Neuron (in vitro differentiated cells): Measurements from ENCODE around the gene PCSK6.

Experiments
- H2AFZ ChIP-seq: one replicate; pipeline ENCODE4 v1.6.1; 2013; ENCODE audit warnings: low read depth, mild to moderate bottlenecking, inconsistent platforms, low read length, moderate library complexity
- H3K27me3 ChIP-seq: one replicate; pipeline ENCODE4 v1.6.1; 2013; ENCODE audit warnings: low read length; ENCODE audit not compliant: insufficient read depth
- H3K36me3 ChIP-seq: one replicate; pipeline ENCODE4 v1.6.1; 2013; ENCODE audit warnings: low read length; ENCODE audit not compliant: insufficient read depth
- H3K4me1 ChIP-seq: one replicate; pipeline ENCODE4 v1.6.1; 2013; ENCODE audit warnings: low read length; ENCODE audit not compliant: insufficient read depth
- H3K4me3 ChIP-seq: 2 replicates; pipeline ENCODE4 v1.5.1; 2013; ENCODE audit warnings: mild to moderate bottlenecking, low read length, moderate library complexity
- H3K9me3 ChIP-seq: one replicate; pipeline ENCODE4 v1.6.1; 2013; ENCODE audit warnings: low read length

Gene PCSK6

GRCh38 chr15:101453123-101454120, 36.1 kb downstream of the PCSK6 start:
- Histone ChIP-seq H3K4me3 (no peak overlapping the region), H3K27me3 (no peaks in the 10 kb centered on the region), H2AFZ (no peak overlapping the region), H3K9me3 (no peaks in the 10 kb centered on the region), H3K4me1 (peaks cover 9% of the 10 kb centered on the region), H3K36me3 (no peaks in the 10 kb centered on the region)

- Histone ChIP-seq H2AFZ (no peak overlapping the region), H3K36me3 (no peaks in the 10 kb centered on the region), H3K27me3 (no peaks in the 10 kb centered on the region), H3K4me1 (peaks cover 8% of the 10 kb centered on the region), H3K4me3 (no peak overlapping the region), H3K9me3 (no peaks in the 10 kb centered on the region)
These were observed 36.9 kb downstream of the PCSK6 start for GRCh38 chr15:101452572-101452971.

DNA sequence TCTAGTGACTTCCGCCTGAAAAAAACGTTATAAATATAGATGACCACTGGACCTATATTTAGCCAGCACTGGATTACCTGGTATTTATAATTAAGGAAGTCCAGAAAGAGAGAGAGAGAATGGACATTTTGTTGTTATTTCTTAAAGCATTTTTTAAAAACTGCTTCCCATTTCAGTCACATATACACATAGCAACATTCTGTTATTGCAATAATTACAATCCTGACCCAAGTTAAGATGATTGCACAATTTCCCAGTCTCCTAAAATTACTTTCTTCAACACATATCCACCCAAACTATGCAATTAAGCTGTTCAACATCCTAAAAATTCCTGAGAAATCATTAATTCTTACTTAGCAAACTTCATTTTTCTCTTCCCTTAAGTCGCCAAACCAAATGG, 37.7 kb downstream of the PCSK6 start:
- Histone ChIP-seq H3K27me3 (no peaks in the 10 kb centered on the region), H3K4me3 (no peak overlapping the region), H2AFZ (no peak overlapping the region), H3K9me3 (no peaks in the 10 kb centered on the region), H3K4me1 (peaks cover 8% of the 10 kb centered on the region), H3K36me3 (no peaks in the 10 kb centered on the region)

DNA sequence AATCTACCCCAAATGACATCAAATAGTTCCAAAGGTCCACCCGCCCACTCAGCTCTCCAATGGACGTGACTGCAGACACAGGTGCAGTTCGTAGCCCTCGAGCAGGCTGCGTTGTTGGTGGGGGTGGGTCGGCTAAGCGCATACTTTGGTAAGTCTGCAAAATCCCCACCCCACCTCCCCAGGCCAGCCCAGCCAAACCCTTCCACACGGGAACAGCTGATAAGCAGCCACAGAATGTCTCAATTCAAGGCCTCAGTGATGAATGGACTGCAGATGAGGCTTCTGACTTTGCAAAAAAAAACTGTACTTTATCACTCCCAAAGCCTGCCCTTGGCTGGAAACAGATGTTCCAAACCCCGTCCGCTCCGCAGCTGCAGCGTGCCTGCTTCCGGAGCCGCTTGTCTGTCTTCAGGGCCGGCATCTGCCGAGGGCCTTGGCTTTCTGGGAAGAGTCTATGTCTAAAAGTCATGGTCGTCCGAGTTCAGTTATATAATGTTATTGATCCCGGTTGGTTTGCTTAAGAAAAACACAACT, 38.2 kb downstream of the PCSK6 start:
- Histone ChIP-seq H3K9me3 (no peaks in the 10 kb centered on the region), H3K27me3 (no peaks in the 10 kb centered on the region), H2AFZ (no peak overlapping the region), H3K4me3 (no peak overlapping the region), H3K36me3 (no peaks in the 10 kb centered on the region), H3K4me1 (peaks cover 11% of the 10 kb centered on the region)

DNA sequence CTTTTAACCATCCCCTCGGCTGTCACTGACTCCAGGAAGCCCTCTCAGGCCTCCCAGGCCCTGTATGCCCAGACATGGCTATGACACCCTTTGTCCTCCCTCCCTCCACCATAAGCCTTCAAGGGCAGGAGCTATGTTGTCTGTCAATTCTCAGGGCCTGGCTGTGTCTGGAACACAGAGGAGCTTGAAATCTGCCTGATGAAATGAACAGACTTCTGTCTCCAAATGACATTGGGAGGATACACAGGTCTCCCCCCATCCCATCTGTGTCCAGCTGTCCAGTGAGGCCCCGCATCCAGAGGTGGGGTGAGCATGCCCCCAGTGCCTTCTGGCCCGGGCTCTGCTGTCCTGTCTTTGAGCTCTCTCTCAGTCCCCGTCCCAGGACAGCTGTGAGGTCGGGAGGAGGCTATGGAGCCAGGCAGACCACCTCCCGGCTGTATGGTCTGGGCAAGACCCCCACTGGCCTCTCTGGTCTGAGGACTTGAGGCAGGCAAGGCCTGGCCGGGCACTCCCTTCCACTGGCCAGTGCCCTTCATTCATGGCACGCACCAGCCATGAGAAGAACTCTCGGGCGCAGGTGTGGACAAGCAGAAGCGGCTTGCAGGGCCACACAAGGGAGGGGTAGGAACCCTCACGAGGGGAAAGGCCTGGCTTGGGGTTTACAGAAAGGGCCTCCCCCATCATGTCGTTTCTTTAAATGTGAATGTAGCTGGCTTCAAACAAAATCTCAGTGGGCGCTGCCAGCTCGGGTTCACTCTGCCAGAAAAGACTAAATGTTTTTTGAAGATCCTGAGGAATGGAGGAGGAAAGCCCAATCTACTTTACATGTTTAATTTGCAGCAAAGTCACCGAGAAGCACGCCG, 38.9 kb downstream of the PCSK6 start:
- H3K36me3 ChIP-seq = no peaks in the 10 kb centered on the region
- no peaks in the 10 kb centered on the region for H3K27me3 ChIP-seq
- H2AFZ ChIP-seq = no peak overlapping the region
- peaks cover 10% of the 10 kb centered on the region for H3K4me1 ChIP-seq
- no peak overlapping the region for H3K4me3 ChIP-seq
- H3K9me3 ChIP-seq = no peaks in the 10 kb centered on the region

- no peaks in the 10 kb centered on the region for H3K9me3 ChIP-seq
- no peak overlapping the region for H2AFZ ChIP-seq
- H3K36me3 ChIP-seq = no peaks in the 10 kb centered on the region
- peaks cover 3% of the 10 kb centered on the region for H3K4me1 ChIP-seq
- H3K4me3 ChIP-seq = no peak overlapping the region
- no peaks in the 10 kb centered on the region for H3K27me3 ChIP-seq
These were observed 39.8 kb downstream of the PCSK6 start for GRCh38 chr15:101449471-101450402.

GRCh38 chr15:101448336-101448735, 41.2 kb downstream of the PCSK6 start:
- H3K4me1 ChIP-seq = peaks cover 3% of the 10 kb centered on the region
- no peaks in the 10 kb centered on the region for H3K9me3 ChIP-seq
- no peaks in the 10 kb centered on the region for H3K27me3 ChIP-seq
- H2AFZ ChIP-seq = no peak overlapping the region
- no peaks in the 10 kb centered on the region for H3K36me3 ChIP-seq
- no peak overlapping the region for H3K4me3 ChIP-seq

GRCh38 chr15:101447561-101448071, 41.9 kb downstream of the PCSK6 start:
- H3K4me3 ChIP-seq = no peak overlapping the region
- no peaks in the 10 kb centered on the region for H3K9me3 ChIP-seq
- H2AFZ ChIP-seq = no peak overlapping the region

GRCh38 chr15:101447168-101447533, 42.4 kb downstream of the PCSK6 start:
- H3K27me3 ChIP-seq = no peaks in the 10 kb centered on the region
- H2AFZ ChIP-seq = no peak overlapping the region
- no peak overlapping the region for H3K4me3 ChIP-seq
- H3K9me3 ChIP-seq = no peaks in the 10 kb centered on the region
- peaks cover 3% of the 10 kb centered on the region for H3K4me1 ChIP-seq
- H3K36me3 ChIP-seq = no peaks in the 10 kb centered on the region

More at GRCh38 chr15:101447561-101448071, 41.9 kb downstream of the PCSK6 start:
- H3K27me3 ChIP-seq = no peaks in the 10 kb centered on the region
- peaks cover 3% of the 10 kb centered on the region for H3K4me1 ChIP-seq
- no peaks in the 10 kb centered on the region for H3K36me3 ChIP-seq

DNA sequence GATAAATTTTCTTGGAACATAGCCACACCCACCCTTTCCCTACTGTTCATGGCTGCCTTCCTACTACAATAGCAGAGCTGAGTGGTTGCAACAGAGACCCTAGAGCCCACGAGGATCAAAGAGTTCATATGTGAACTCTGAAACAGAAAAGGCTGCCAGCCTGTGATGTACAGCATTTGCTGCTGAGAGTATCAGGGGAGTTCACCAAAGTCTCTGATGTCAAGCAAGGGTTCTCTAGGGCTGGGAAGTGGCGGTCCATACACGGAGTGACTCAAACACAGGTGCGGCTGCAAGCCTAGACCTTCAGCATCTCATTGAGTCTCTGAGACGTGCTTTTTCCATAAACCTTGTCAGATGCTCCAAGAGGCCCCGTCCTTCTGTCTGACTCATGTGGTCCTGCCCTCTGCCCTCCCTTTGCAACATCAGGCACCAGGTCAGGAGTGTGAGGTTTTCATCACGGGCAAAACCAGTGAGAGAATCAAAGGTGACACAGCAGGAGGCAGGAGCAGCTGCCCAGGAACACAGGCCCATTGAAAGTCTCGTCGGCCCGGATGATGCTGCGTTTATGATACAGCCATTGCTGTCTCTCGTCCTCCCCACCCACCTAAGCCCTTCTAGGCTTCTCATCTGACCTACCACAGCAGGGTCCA, 42.9 kb downstream of the PCSK6 start:
- Histone ChIP-seq H3K4me1 (peaks cover 3% of the 10 kb centered on the region), H3K36me3 (no peaks in the 10 kb centered on the region), H3K9me3 (no peaks in the 10 kb centered on the region), H2AFZ (no peak overlapping the region), H3K27me3 (no peaks in the 10 kb centered on the region), H3K4me3 (no peak overlapping the region)

GRCh38 chr15:101445562-101446517, 43.7 kb downstream of the PCSK6 start:
- Histone ChIP-seq H3K27me3 (no peaks in the 10 kb centered on the region), H3K36me3 (no peaks in the 10 kb centered on the region), H3K4me3 (no peak overlapping the region), H3K4me1 (peaks cover 3% of the 10 kb centered on the region), H2AFZ (no peak overlapping the region), H3K9me3 (no peaks in the 10 kb centered on the region)
